GM21526 (cell line): ENCODE measurements around the gene SMIM24.
"Not testable (repeated sequence)": the region's sequence is repeated elsewhere in the genome, so short reads cannot be mapped to it uniquely, and the experiment has no call there.

Source experiments
- ATAC-seq: cut with Tn5 transposase; IDR thresholded peaks from one replicate; pipeline ENCODE4 v1.9.1; 2021; ENCODE audit warnings: moderate library complexity; ENCODE audit not compliant: unreplicated experiment, low FRiP score

The SMIM24 gene

DNA sequence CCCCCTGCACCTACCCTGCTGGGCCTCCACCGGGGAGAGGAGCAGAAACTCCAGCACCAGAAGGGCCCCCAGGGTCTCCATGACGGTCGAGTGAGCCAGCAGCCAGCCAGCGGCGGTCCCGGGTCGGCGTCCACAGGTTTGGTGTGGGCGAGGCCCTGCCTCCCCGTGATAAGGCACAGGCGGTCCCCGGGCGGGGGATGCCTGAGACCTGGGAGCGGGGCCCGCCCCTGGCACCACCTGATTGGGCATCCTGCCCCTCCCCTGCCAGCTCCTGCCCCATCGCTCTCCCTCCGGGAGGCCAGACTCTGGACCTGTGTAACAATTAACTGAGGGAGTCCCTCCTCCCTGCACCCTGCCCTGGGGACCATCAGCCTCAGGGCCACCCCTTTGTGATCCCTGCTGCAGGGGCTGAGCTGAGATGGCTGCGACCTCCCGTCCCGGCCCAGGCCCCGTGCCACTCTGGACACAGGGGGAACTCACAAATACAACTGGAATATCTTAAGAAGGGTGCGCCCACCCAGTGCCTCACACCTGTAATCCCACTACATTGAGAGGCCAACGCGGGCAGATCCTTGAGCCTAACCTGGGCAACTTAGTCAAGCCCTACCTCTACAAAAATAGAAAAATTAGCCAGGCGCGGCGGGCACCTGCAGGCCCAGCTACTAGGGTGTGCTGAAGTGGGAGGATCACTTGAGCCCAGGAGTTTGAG lies at the start of gene SMIM24:
Gene SMIM24 (minus strand): TSS at position 143 of the 709 bp plus-strand sequence. CDS start 62 bp downstream, at position 81.
- ATAC-seq: no peak

- not testable (repeated sequence) for ATAC-seq
These were observed 49.0 kb upstream of the SMIM24 start for GRCh38 chr19:3529299-3529698.

GRCh38 chr19:3528539-3529211 lies 48.4 kb upstream of the SMIM24 start:
- ATAC-seq: no peak

- no peak for ATAC-seq
These were observed 47.8 kb upstream of the SMIM24 start for GRCh38 chr19:3528080-3528479.

- ATAC-seq: no peak
These were observed 47.0 kb upstream of the SMIM24 start for GRCh38 chr19:3527238-3527910.

GRCh38 chr19:3526507-3527237 lies 46.3 kb upstream of the SMIM24 start:
- no peak for ATAC-seq

GRCh38 chr19:3524904-3525451 lies 44.7 kb upstream of the SMIM24 start:
- ATAC-seq: no peak

- no peak for ATAC-seq
These were observed 43.9 kb upstream of the SMIM24 start for GRCh38 chr19:3524078-3524842.

- no peak for ATAC-seq
These were observed 43.2 kb upstream of the SMIM24 start for GRCh38 chr19:3523361-3524077.

GRCh38 chr19:3522421-3523360 lies 42.4 kb upstream of the SMIM24 start:
- no peak for ATAC-seq

- no peak for ATAC-seq
These were observed 40.8 kb upstream of the SMIM24 start for GRCh38 chr19:3521104-3521445.

DNA sequence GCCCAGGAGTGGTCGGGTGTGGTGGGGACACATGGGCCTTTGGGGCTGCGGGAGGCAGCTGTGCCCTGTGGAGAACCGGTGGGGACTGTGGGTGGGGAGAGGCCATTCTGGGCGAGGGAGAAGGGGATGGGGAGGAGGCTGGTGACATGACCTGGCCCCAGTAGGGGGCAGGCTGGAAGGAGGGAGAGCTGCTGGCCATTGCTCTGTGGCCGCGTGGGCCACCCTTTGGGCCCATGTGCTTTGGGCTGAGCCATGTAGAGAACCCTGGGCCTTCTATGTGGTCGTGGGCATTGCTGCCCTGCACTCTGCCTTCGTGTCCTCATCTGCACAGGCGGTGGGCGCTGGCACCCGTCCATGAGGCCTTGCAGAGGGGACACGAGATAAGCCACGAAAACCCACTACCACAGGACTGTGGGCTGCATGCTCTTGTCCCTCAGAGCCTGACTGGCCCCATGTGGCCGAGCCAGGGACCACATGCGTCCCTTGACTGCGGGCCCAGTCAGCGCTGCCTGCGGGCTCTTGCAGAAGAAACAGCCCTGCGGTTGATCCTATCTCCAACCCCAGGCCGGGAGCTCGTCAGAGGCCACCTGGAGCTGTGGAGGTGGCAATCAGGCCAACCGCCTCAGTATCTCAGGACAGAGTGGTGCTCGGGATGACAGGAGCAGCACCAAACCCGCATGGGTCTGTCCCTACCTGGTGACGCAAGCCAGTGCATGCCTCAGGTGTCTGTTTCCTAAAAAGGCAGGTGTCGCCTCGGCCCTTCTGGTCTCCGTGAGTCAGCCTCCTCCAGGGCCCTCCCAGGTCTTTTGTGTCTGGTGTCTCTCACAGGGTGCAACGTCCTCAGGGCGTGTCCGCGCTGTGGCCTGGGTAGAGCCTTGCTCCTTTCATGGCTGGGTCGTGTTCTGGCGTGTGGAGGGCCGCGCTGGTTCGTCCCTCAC lies 40.1 kb upstream of the SMIM24 start:
- ATAC-seq: no peak

GRCh38 chr19:3519126-3519525 lies 38.8 kb upstream of the SMIM24 start:
- ATAC-seq: no peak

DNA sequence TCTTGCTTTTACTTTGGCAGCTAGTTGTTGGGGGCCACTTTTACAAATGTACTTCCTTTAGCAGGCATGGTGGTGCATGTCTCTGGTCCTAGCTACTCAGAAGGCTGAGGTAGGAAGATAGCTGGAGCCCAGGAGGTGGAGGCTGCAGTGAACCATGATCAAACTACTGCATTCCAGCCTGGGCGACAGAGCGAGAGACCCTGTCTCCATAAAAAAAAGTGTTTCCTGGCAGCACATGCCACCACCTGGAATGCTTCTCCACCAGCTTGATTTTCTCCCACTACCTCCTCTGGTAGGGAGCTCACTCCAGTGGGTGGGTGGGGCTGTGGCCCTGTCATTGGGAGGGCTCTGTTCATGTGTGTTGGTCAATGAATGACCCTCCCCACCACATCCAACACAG lies 38.3 kb upstream of the SMIM24 start:
- no peak for ATAC-seq

- no peak for ATAC-seq
These were observed 37.9 kb upstream of the SMIM24 start for GRCh38 chr19:3518255-3518654.

GRCh38 chr19:3517638-3518037 lies 37.3 kb upstream of the SMIM24 start:
- ATAC-seq: no peak

- no peak for ATAC-seq
These were observed 36.4 kb upstream of the SMIM24 start for GRCh38 chr19:3516675-3517207.
